Chondrocyte (in vitro differentiated cells): ENCODE results near the gene SHH. TPM values are rescaled to one million over a fixed set of nuclear protein-coding genes. Genes with fewer than 3 reads are reported as not detected.
A peak's percentile ranks its signal among the peaks of the same experiment; 100 is the strongest.

ENCODE experiments used
- DNase-seq: peaks from one replicate; pipeline ENCODE4 v3.0.0; 2021; ENCODE audit warnings: mixed read lengths, low spot score
- H3K27ac Mint-ChIP-seq: one replicate; pipeline ENCODE4 v1.8.0; 2021; ENCODE audit warnings: mild to moderate bottlenecking, moderate library complexity, mixed read lengths; ENCODE audit not compliant: unreplicated experiment
- H3K27me3 Mint-ChIP-seq: 2 replicates; pipeline ENCODE4 v1.8.0; 2021; ENCODE audit warnings: low read depth, mixed read lengths
- H3K36me3 Mint-ChIP-seq: 2 replicates; pipeline ENCODE4 v1.8.0; 2021; ENCODE audit warnings: low read depth, mixed read lengths
- H3K4me1 Mint-ChIP-seq: 2 replicates; pipeline ENCODE4 v1.8.0; 2021; ENCODE audit warnings: low read depth, mild to moderate bottlenecking, mixed read lengths
- H3K4me3 Mint-ChIP-seq: one replicate; pipeline ENCODE4 v1.8.0; 2021; ENCODE audit warnings: mild to moderate bottlenecking, moderate library complexity, mixed read lengths; ENCODE audit not compliant: unreplicated experiment
- H3K9me3 Mint-ChIP-seq: 2 replicates; pipeline ENCODE4 v1.8.0; 2021; ENCODE audit warnings: low read depth, mixed read lengths
- CTCF ChIP-seq: fragments of 200-600 bp; sonication (generic); IDR thresholded peaks from 2 replicates; pipeline ENCODE4 v1.5.0; 2021; ENCODE audit warnings: antibody characterized with exemption, mild to moderate bottlenecking, moderate library complexity
- total RNA-seq: library from RNA; stranded (reverse); gene quantifications from 3 replicates; pipeline ENCODE4 v1.2.1, GENCODE V29; 2021

SHH gene
- total RNA-seq, 1 donor from 2014 or later: not detected

GRCh38 chr7:155808549-155809331 lies 3.5 kb downstream of the SHH start:
- Mint-ChIP-seq H3K36me3 (no peaks in the 10 kb centered on the region), H3K4me3 (peak overlapping the region; percentile 69), H3K9me3 (no peaks in the 10 kb centered on the region), H3K27ac (no peak overlapping the region), H3K4me1 (peaks cover 44% of the 10 kb centered on the region), H3K27me3 (peaks cover 50% of the 10 kb centered on the region)
- TF ChIP-seq CTCF: no peak
- no peak for DNase-seq

- H3K4me1 Mint-ChIP-seq: peaks cover 48% of the 10 kb centered on the region
- H3K27ac Mint-ChIP-seq: no peak overlapping the region
- no peaks in the 10 kb centered on the region for H3K36me3 Mint-ChIP-seq
- peak; percentile 63 for DNase-seq
- peaks cover 48% of the 10 kb centered on the region for H3K27me3 Mint-ChIP-seq
- no peak overlapping the region for H3K4me3 Mint-ChIP-seq
- TF ChIP-seq CTCF: no peak
- H3K9me3 Mint-ChIP-seq: no peaks in the 10 kb centered on the region
Observed at GRCh38 chr7:155807789-155808548, 4.3 kb downstream of the SHH start.

- Mint-ChIP-seq H3K4me1 (peaks cover 43% of the 10 kb centered on the region), H3K27ac (no peak overlapping the region), H3K27me3 (peaks cover 45% of the 10 kb centered on the region), H3K36me3 (no peaks in the 10 kb centered on the region), H3K4me3 (no peak overlapping the region), H3K9me3 (no peaks in the 10 kb centered on the region)
- no peak for DNase-seq
- no peak for TF ChIP-seq CTCF
Observed at GRCh38 chr7:155807065-155807671, 5.1 kb downstream of the SHH start.

- Mint-ChIP-seq H3K27ac (no peak overlapping the region), H3K4me3 (no peak overlapping the region), H3K27me3 (peaks cover 40% of the 10 kb centered on the region), H3K36me3 (no peaks in the 10 kb centered on the region), H3K9me3 (no peaks in the 10 kb centered on the region), H3K4me1 (peaks cover 35% of the 10 kb centered on the region)
- no peak for TF ChIP-seq CTCF
- DNase-seq: peak; percentile 94
Observed at GRCh38 chr7:155806096-155806871, 6.0 kb downstream of the SHH start.

GRCh38 chr7:155805826-155806095 lies 6.5 kb downstream of the SHH start:
- Mint-ChIP-seq H3K27ac (no peak overlapping the region), H3K4me3 (no peak overlapping the region), H3K27me3 (peaks cover 40% of the 10 kb centered on the region), H3K9me3 (no peaks in the 10 kb centered on the region), H3K36me3 (no peaks in the 10 kb centered on the region), H3K4me1 (peaks cover 31% of the 10 kb centered on the region)
- DNase-seq: peak; percentile 67
- TF ChIP-seq CTCF: no peak
